B cell (primary cell): ENCODE data around the gene ESR1. TPM values are rescaled to one million over a fixed set of nuclear protein-coding genes. Genes with fewer than 3 reads are reported as not detected.
"Not testable (repeated sequence)": the region's sequence is repeated elsewhere in the genome, so short reads cannot be mapped to it uniquely, and the experiment has no call there.

ENCODE experiments used
- ATAC-seq: fragments of 200-7000 bp; cut with Tn5 transposase; one replicate; pipeline ENCODE4 v1.10.0; 2021; ENCODE audit warnings: low read depth, mild to moderate bottlenecking, moderate number of reproducible peaks, moderate library complexity
- CTCF ChIA-PET: fragments of 350-600 bp; sonication (Branson Sonifier 250); formaldehyde crosslinking; loops from one replicate; lab custom pipeline; 2021; ENCODE audit warnings: antibody characterized with exemption, inconsistent platforms; lab: Charles Lee
- POLR2A ChIA-PET: fragments of 350-600 bp; sonication (Branson Sonifier 250); formaldehyde crosslinking; loops from one replicate; lab custom pipeline; 2021; ENCODE audit warnings: antibody characterized with exemption; lab: Charles Lee
- DNase-seq: peaks from one replicate; pipeline ENCODE4 v3.0.0; 2013
- H2AFZ ChIP-seq: 2 replicates; pipeline ENCODE4 v1.6.1; 2012; ENCODE audit warnings: mild to moderate bottlenecking, low read depth, low read length; ENCODE audit not compliant: insufficient read depth, poor library complexity, severe bottlenecking
- H3K27ac ChIP-seq, 2 donors: 1 replicate in 1 of 2; 2 replicates in 1 of 2; pipeline ENCODE4 v1.5.1; 2012 to 2013; ENCODE audit warnings: low read length in 2 of 2, mild to moderate bottlenecking in 2 of 2, moderate library complexity in 1 of 2
- H3K27me3 ChIP-seq, 4 experiments: fragments of 200-600 bp in 1 of 4; sonication (generic) in 1 of 4; replicated peaks in 1 of 4; 1 replicate in 2 of 4; 2 replicates in 2 of 4; pipeline versions ENCODE4 v1.6.1 to v1.7.0; 2013 to 2016; ENCODE audit warnings: low read length in 3 of 4, mild to moderate bottlenecking in 2 of 4, mixed read lengths in 1 of 4, moderate library complexity in 1 of 4; ENCODE audit not compliant: insufficient read depth in 4 of 4, control insufficient read depth in 3 of 4; ENCODE audit errors: control extremely low read depth in 1 of 4
- H3K36me3 ChIP-seq, 2 experiments: replicated peaks in 1 of 2; 1 replicate in 1 of 2; 2 replicates in 1 of 2; pipeline versions ENCODE4 v1.6.1 to v1.7.1; 2013; ENCODE audit warnings: low read length in 1 of 2; ENCODE audit not compliant: insufficient read depth in 2 of 2, control insufficient read depth in 1 of 2; ENCODE audit errors: control extremely low read depth in 1 of 2, extremely low read depth in 1 of 2
- H3K4me1 ChIP-seq, 2 donors: fragments of 200-600 bp in 1 of 2; sonication (generic) in 1 of 2; 1 replicate in 1 of 2; 2 replicates in 1 of 2; pipeline versions ENCODE4 v1.5.1 to v1.6.1; 2013 to 2017; ENCODE audit warnings: low read length in 2 of 2; ENCODE audit not compliant: control insufficient read depth in 2 of 2, insufficient read depth in 2 of 2
- H3K4me2 ChIP-seq: replicated peaks from 2 replicates; pipeline ENCODE3; 2012; ENCODE audit warnings: mild to moderate bottlenecking, low read depth, low read length; ENCODE audit not compliant: poor library complexity, severe bottlenecking
- H3K4me3 ChIP-seq, 5 experiments: fragments of 200-600 bp in 1 of 5; sonication (generic) in 1 of 5; 1 replicate in 3 of 5; 2 replicates in 2 of 5; pipeline versions ENCODE4 v1.5.1 to v1.7.0; 2011 to 2016; ENCODE audit warnings: low read length in 4 of 5, mild to moderate bottlenecking in 4 of 5, low read depth in 2 of 5, control low read depth in 1 of 5, moderate library complexity in 1 of 5; ENCODE audit not compliant: insufficient read depth in 1 of 5; ENCODE audit errors: control extremely low read depth in 1 of 5, extremely low read depth in 1 of 5
- H3K79me2 ChIP-seq: fragments of 200-600 bp; sonication (generic); one replicate; pipeline ENCODE4 v1.6.0; 2016; ENCODE audit warnings: low read length; ENCODE audit not compliant: control insufficient read depth, insufficient read depth
- H3K9ac ChIP-seq: fragments of 200-600 bp; sonication (generic); 2 replicates; pipeline ENCODE4 v1.6.1; 2017; ENCODE audit warnings: mild to moderate bottlenecking, low read length, moderate library complexity
- H3K9me3 ChIP-seq, 3 donors: one replicate each; pipeline versions ENCODE4 v1.6.1 to v1.7.1; 2013; ENCODE audit warnings: low read length in 2 of 3; ENCODE audit not compliant: control insufficient read depth in 2 of 3, insufficient read depth in 1 of 3; ENCODE audit errors: control extremely low read depth in 1 of 3
- H4K20me1 ChIP-seq: 2 replicates; pipeline ENCODE4 v1.6.0; 2012; ENCODE audit warnings: mild to moderate bottlenecking, low read length; ENCODE audit not compliant: insufficient read depth, control insufficient read depth, poor library complexity, severe bottlenecking
- H3K27ac Mint-ChIP-seq: one replicate; pipeline ENCODE4 v1.8.0; 2021; ENCODE audit warnings: mixed read lengths
- H3K27me3 Mint-ChIP-seq: one replicate; pipeline ENCODE4 v1.8.0; 2021; ENCODE audit warnings: mixed read lengths
- H3K4me1 Mint-ChIP-seq: one replicate; pipeline ENCODE4 v1.8.0; 2021; ENCODE audit warnings: mixed read lengths
- H3K4me3 Mint-ChIP-seq: one replicate; pipeline ENCODE4 v1.8.0; 2021; ENCODE audit warnings: mixed read lengths
- H3K9me3 Mint-ChIP-seq: one replicate; pipeline ENCODE4 v1.8.0; 2022; ENCODE audit warnings: mixed read lengths; ENCODE audit not compliant: insufficient read depth
- EZH2 ChIP-seq: IDR thresholded peaks from 2 replicates; pipeline ENCODE4 v1.6.1; 2012; ENCODE audit warnings: borderline replicate concordance, low read depth, mild to moderate bottlenecking, moderate library complexity, low read length; ENCODE audit not compliant: insufficient read depth, poor library complexity, severe bottlenecking
- whole genome bisulfite sequencing: methylation state at CpG from one replicate; pipeline ENCODE4 v1.1.5; 2013; ENCODE audit warnings: missing lambda C conversion rate; ENCODE audit not compliant: insufficient coverage; 5-methylcytosine and 5-hydroxymethylcytosine counted together
- intact Hi-C: fragments of 100-400 bp; cut with micrococcal nuclease; formaldehyde crosslinking; loops from one replicate; pipeline ENCODE4 v1.10.0; 2022
- polyA plus RNA-seq: library from polyadenylated mRNA; depleted of rRNA; stranded (reverse); fragments of >200 nt; gene quantifications from 2 replicates; pipeline ENCODE4 v1.2.3, GENCODE V29; 2012
- total RNA-seq, 2 donors: library from RNA; stranded (reverse); fragments of 120-200 nt in 1 of 2; gene quantifications; 1 replicate in 1 of 2; 2 replicates in 1 of 2; pipeline versions ENCODE4 v1.2.3 to v1.2.4, GENCODE V29; 2013 to 2022
- TF ChIP-seq, protein P1 (sequence below): fragments of 200-600 bp; IDR thresholded peaks from one replicate; pipeline ENCODE4 v1.8.0; 2022; ENCODE audit warnings: antibody characterized with exemption, mild to moderate bottlenecking

ESR1 gene
- total and polyA plus RNA-seq, 2 donors (not counting 1 experiment from before 2014, with no cell fraction given): 0.46 to 5.9 TPM

- H3K27ac Mint-ChIP-seq: no peak overlapping the region
- ChIA-PET POLR2A (no interaction called here), CTCF (no interaction called here)
- Histone ChIP-seq H3K9me3 (no peaks in the 10 kb centered on the region), H3K4me1 (no peaks in the 10 kb centered on the region), H4K20me1 (no peaks in the 10 kb centered on the region), H2AFZ (no peak overlapping the region), H3K79me2 (no peaks in the 10 kb centered on the region), H3K36me3 (no peaks in the 10 kb centered on the region), H3K27ac (no peak overlapping the region), H3K9ac (no peak overlapping the region), H3K27me3 (no peaks in the 10 kb centered on the region), H3K4me2 (no peak overlapping the region), H3K4me3 (no peak overlapping the region)
- intact Hi-C loops: no loop called here
- TF ChIP-seq, protein P1, sequence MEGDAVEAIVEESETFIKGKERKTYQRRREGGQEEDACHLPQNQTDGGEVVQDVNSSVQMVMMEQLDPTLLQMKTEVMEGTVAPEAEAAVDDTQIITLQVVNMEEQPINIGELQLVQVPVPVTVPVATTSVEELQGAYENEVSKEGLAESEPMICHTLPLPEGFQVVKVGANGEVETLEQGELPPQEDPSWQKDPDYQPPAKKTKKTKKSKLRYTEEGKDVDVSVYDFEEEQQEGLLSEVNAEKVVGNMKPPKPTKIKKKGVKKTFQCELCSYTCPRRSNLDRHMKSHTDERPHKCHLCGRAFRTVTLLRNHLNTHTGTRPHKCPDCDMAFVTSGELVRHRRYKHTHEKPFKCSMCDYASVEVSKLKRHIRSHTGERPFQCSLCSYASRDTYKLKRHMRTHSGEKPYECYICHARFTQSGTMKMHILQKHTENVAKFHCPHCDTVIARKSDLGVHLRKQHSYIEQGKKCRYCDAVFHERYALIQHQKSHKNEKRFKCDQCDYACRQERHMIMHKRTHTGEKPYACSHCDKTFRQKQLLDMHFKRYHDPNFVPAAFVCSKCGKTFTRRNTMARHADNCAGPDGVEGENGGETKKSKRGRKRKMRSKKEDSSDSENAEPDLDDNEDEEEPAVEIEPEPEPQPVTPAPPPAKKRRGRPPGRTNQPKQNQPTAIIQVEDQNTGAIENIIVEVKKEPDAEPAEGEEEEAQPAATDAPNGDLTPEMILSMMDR: no peak
- no peak for TF ChIP-seq EZH2
- ATAC-seq (no peak), DNase-seq (no peak)
- no peaks in the 10 kb centered on the region for H3K4me1 Mint-ChIP-seq
- no peaks in the 10 kb centered on the region for H3K27me3 Mint-ChIP-seq
- H3K4me3 Mint-ChIP-seq: no peak overlapping the region
- H3K9me3 Mint-ChIP-seq: peaks cover 9% of the 10 kb centered on the region
- 93% methylated on average over 2 of the region's 4 CpGs for WGBS
These were observed 77.8 kb downstream of the ESR1 start for GRCh38 chr6:151885234-151885633.

DNA sequence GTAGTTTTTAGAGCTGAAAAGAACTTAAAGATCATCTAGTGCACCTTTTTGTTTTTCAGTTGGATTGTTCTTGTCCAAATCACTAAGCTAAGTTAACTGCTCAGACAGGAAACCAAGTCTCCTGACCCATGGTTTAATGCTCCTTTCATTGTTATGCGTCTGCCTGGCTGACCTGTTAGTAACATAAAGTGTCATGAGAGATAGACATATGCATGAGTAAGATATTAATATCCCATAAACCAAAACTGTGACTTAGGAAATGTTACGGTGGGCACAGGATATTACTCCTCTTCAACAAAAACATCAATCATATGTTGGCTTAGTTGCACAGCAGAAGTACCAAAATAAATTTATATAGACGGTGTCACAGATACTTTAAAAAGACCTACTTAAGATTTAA is 84.0 kb downstream of the ESR1 start:
- H3K4me3 ChIP-seq: no peak overlapping the region
- ATAC-seq: no peak
- no peak for DNase-seq
- intact Hi-C loops: no loop called here
- WGBS: no CpG with 5 or more reads among the region's 3 CpGs
- H3K4me1 ChIP-seq: no peaks in the 10 kb centered on the region
- CTCF ChIA-PET: no interaction called here
- H3K27me3 ChIP-seq: no peaks in the 10 kb centered on the region
- no peak overlapping the region for H3K9ac ChIP-seq
- TF ChIP-seq, protein P1: no peak
- TF ChIP-seq EZH2: no peak
- no peak overlapping the region for H3K4me3 Mint-ChIP-seq
- H3K27ac ChIP-seq: no peak overlapping the region
- no peaks in the 10 kb centered on the region for H3K27me3 Mint-ChIP-seq
- POLR2A ChIA-PET: no interaction called here
- H2AFZ ChIP-seq: no peak overlapping the region
- H3K4me2 ChIP-seq: no peak overlapping the region
- H3K9me3 Mint-ChIP-seq: peaks cover 9% of the 10 kb centered on the region
- no peaks in the 10 kb centered on the region for H3K9me3 ChIP-seq
- H3K4me1 Mint-ChIP-seq: no peaks in the 10 kb centered on the region
- H3K27ac Mint-ChIP-seq: no peak overlapping the region
- no peaks in the 10 kb centered on the region for H3K36me3 ChIP-seq
- H4K20me1 ChIP-seq: no peaks in the 10 kb centered on the region
- H3K79me2 ChIP-seq: no peaks in the 10 kb centered on the region

DNA sequence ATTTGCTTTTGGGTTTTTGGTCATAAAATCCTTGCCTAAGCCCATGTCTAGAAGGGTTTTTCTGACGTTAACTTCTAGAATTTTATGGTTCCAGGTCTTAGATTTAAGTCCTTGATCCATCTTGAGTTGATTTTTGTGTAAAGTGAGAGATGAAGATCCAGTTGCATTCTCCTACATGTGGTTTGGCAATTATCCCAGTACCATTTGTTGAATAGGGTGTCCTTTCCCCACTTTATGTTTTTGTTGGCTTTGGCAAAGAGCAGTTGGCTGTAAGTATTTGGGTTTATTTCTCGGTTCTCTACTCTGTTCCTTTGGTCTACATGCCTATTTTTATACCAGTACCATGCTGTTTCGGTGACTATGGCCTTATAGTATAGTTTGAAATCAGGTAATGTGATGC is 86.9 kb downstream of the ESR1 start:
- DNase-seq, H3K27ac ChIP-seq, H3K9ac ChIP-seq, H2AFZ ChIP-seq, H3K27ac Mint-ChIP-seq, CTCF ChIA-PET, H3K4me3 Mint-ChIP-seq, H3K4me3 ChIP-seq, H3K27me3 ChIP-seq, H3K79me2 ChIP-seq, H4K20me1 ChIP-seq, H3K27me3 Mint-ChIP-seq, POLR2A ChIA-PET, H3K36me3 ChIP-seq, ATAC-seq, intact Hi-C loops, H3K9me3 ChIP-seq, H3K4me1 Mint-ChIP-seq, H3K4me2 ChIP-seq, H3K4me1 ChIP-seq, H3K9me3 Mint-ChIP-seq: not testable (repeated sequence)
- no CpG with 5 or more reads among the region's 3 CpGs for WGBS
